GM12878 (cell line): Measurements from ENCODE around the gene FITM1. TPM values are rescaled to one million over a fixed set of nuclear protein-coding genes. Genes with fewer than 3 reads are reported as not detected.

Experiments used
- ATAC-seq: fragments of 200-7000 bp; cut with Tn5 transposase; 3 replicates; pipeline ENCODE4 v1.9.1; 2020; ENCODE audit warnings: mild to moderate bottlenecking, moderate library complexity
- BruUV-seq: library from RNA; stranded (reverse); fragments of 400-500 nt; replicated peaks from 2 replicates; lab custom pipeline; 2021; lab: Mats Ljungman, UMichigan
- CTCF ChIA-PET: fragments of 300-600 bp; sonication (Branson Sonifier 250); formaldehyde crosslinking; extraction: SDS; loops from one replicate; lab custom pipeline; 2021; ENCODE audit warnings: inconsistent platforms; lab: Yijun Ruan, JAX
- POLR2A ChIA-PET: fragments of 350-600 bp; formaldehyde crosslinking; extraction: SDS; loops from one replicate; lab custom pipeline; 2021; ENCODE audit warnings: inconsistent platforms; lab: Charles Lee
- RAD21 ChIA-PET: fragments of 300-600 bp; sonication (Branson Sonifier 250); formaldehyde crosslinking; loops from one replicate; lab custom pipeline; 2023; ENCODE audit warnings: antibody characterized with exemption; ENCODE audit not compliant: unreplicated experiment; lab: Charles Lee
- SMC1A ChIA-PET: fragments of 300-600 bp; sonication (Branson Sonifier 250); formaldehyde crosslinking; loops from one replicate; lab custom pipeline; 2023; ENCODE audit not compliant: unreplicated experiment, uncharacterized antibody; lab: Charles Lee
- DNase-seq: peaks from one replicate; pipeline ENCODE4 v3.0.0-alpha.2; 2011; ENCODE audit warnings: low read depth, low spot score
- FAIRE-seq: peaks from 3 replicates; lab custom pipeline; 2011; peaks lifted over from hg19 to GRCh38; lab: Jason Lieb, UNC
- H2AFZ ChIP-seq: 2 replicates; pipeline ENCODE4 v1.6.0; 2011; ENCODE audit warnings: low read depth, low read length, control low read depth; ENCODE audit not compliant: control insufficient read depth
- H3K27ac ChIP-seq: 2 replicates; pipeline ENCODE4 v1.5.1; 2011; ENCODE audit warnings: control low read depth; ENCODE audit not compliant: control insufficient read depth, insufficient read depth
- H3K27me3 ChIP-seq, 2 experiments: replicated peaks in 1 of 2; 2 replicates each; pipeline versions ENCODE4 v1.6.0 to v1.6.1; 2011; ENCODE audit warnings: low read length in 1 of 2; ENCODE audit not compliant: control insufficient read depth in 2 of 2, insufficient read depth in 2 of 2
- H3K36me3 ChIP-seq, 2 experiments: 2 replicates each; pipeline ENCODE4 v1.5.1; 2011; ENCODE audit warnings: low read length in 1 of 2; ENCODE audit not compliant: control insufficient read depth in 2 of 2, insufficient read depth in 2 of 2
- H3K4me1 ChIP-seq: 2 replicates; pipeline ENCODE4 v1.6.1; 2011; ENCODE audit warnings: mild to moderate bottlenecking, low read length, moderate library complexity, mixed read lengths; ENCODE audit not compliant: control insufficient read depth, insufficient read depth
- H3K4me2 ChIP-seq: 2 replicates; pipeline ENCODE4 v1.6.0; 2011; ENCODE audit warnings: control low read depth; ENCODE audit not compliant: control insufficient read depth, insufficient read depth
- H3K4me3 ChIP-seq: fragments of 200-600 bp; sonication (generic); 2 replicates; pipeline ENCODE4 v1.5.1; 2016
- H3K79me2 ChIP-seq: 2 replicates; pipeline ENCODE4 v1.6.0; 2011; ENCODE audit warnings: low read length; ENCODE audit not compliant: control insufficient read depth, insufficient read depth
- H3K9ac ChIP-seq: 2 replicates; pipeline ENCODE4 v1.8.0; 2011; ENCODE audit warnings: low read length, control low read depth, mixed read lengths; ENCODE audit not compliant: control insufficient read depth, insufficient read depth
- H3K9me3 ChIP-seq: replicated peaks from 3 replicates; pipeline ENCODE4 v1.5.1; 2011; ENCODE audit warnings: mild to moderate bottlenecking, low read length; ENCODE audit not compliant: control insufficient read depth, insufficient read depth
- H4K20me1 ChIP-seq: 2 replicates; pipeline ENCODE4 v1.6.0; 2011; ENCODE audit not compliant: control insufficient read depth, insufficient read depth
- ATF7 ChIP-seq: fragments of 450-650 bp; IDR thresholded peaks from 2 replicates; pipeline ENCODE4 v1.6.1; 2016; ENCODE audit warnings: low read depth, mild to moderate bottlenecking
- CREM ChIP-seq: IDR thresholded peaks from 2 replicates; pipeline ENCODE4 v1.6.1; 2014; ENCODE audit warnings: antibody characterized with exemption, low read depth
- IKZF2 ChIP-seq, 2 experiments: fragments of 450-650 bp; IDR thresholded peaks; 2 replicates each; pipeline ENCODE4 v1.6.1; 2017; ENCODE audit warnings: mild to moderate bottlenecking in 2 of 2, moderate library complexity in 2 of 2
- IRF4 ChIP-seq: IDR thresholded peaks from 2 replicates; pipeline ENCODE4 v1.6.1; 2011; ENCODE audit warnings: low read depth, low read length
- SIX5 ChIP-seq: IDR thresholded peaks from 2 replicates; pipeline ENCODE4 v1.6.1; 2011; ENCODE audit warnings: mild to moderate bottlenecking, low read depth, low read length, moderate library complexity; ENCODE audit not compliant: severe bottlenecking
- SMARCA5 ChIP-seq: fragments of 450-650 bp; IDR thresholded peaks from 2 replicates; pipeline ENCODE4 v1.6.1; 2017; ENCODE audit warnings: mild to moderate bottlenecking
- ZBTB40 ChIP-seq: fragments of 450-650 bp; IDR thresholded peaks from 2 replicates; pipeline ENCODE4 v1.6.1; 2016; ENCODE audit warnings: mild to moderate bottlenecking, moderate library complexity, borderline replicate concordance
- WGBS: methylation state at CpG from one replicate; pipeline ENCODE4 v1.1.6; 2016; ENCODE audit warnings: low lambda C conversion rate; ENCODE audit not compliant: insufficient replicate concordance, insufficient coverage; ENCODE audit errors: missing lambda C conversion rate; 5-methylcytosine and 5-hydroxymethylcytosine counted together
- in situ Hi-C: fragments of 300-500 bp; cut with MboI; formaldehyde crosslinking; loops from 9 replicates; pipeline ENCODE4 v1.14.3; 2018; ENCODE audit warnings: mixed read lengths
- intact Hi-C: fragments of 100-400 bp; cut with micrococcal nuclease; formaldehyde crosslinking; loops from one replicate; pipeline ENCODE4 v1.14.2; 2022; ENCODE audit not compliant: unreplicated experiment
- polyA plus RNA-seq, 11 experiments: library from polyadenylated mRNA; depleted of rRNA in 4 of 11; unstranded in 6 of 11; stranded (reverse) in 5 of 11; fragments of >200 nt; fragmentation: Nextera tagmentation in 4 of 11; fragmentation: Illumina TruSeq in 1 of 11; extraction: Ambion mirVana in 4 of 11; extraction: Trizol in 1 of 11; gene quantifications; 1 replicate in 1 of 11; 2 replicates in 10 of 11; pipeline versions ENCODE4 v1.2.1 to v1.2.3, GENCODE V29; 2011 to 2016; ENCODE audit warnings: inconsistent platforms in 2 of 11, missing spikeins in 2 of 11, low read depth in 1 of 11
- total RNA-seq, 4 experiments: library from RNA; depleted of rRNA in 3 of 4; stranded (reverse); fragments of >200 nt in 3 of 4; fragmentation: Illumina TruSeq in 1 of 4; extraction: Trizol in 1 of 4; gene quantifications; 2 replicates each; pipeline versions ENCODE4 v1.2.1 to v1.2.3, GENCODE V29; 2013 to 2021

FITM1 gene
- total and polyA plus RNA-seq, 10 of the 15 experiments (the other 5 are each of a cell fraction or from before 2014, with no cell fraction given), result 0.11 to 1.9 (median 0.45) TPM; not detected in 2

- ChIA-PET CTCF (interaction anchor here (0.7 to 11.3 kb wide), 18 partner anchors 14 to 229 kb away, joined by 3 to 294 read pairs (median 5); partner anchors contain the start of genes CARMIL3, CHMP4A, IRF9 and PCK2), RAD21 (interaction anchor here (0.6 to 6.9 kb wide), 11 partner anchors 8 to 197 kb away, joined by 3 to 153 read pairs (median 9); partner anchors contain the start of genes CIDEB, EMC9, IRF9 and PCK2), POLR2A (interaction anchor here (0.8 to 5.8 kb wide), 7 partner anchors 16 to 58 kb away, joined by 3 to 90 read pairs (median 12); partner anchors contain the start of genes IRF9, PCK2, PSME1 and PSME2), SMC1A (interaction anchor here (0.9 to 9.6 kb wide), 15 partner anchors 14 to 187 kb away, joined by 3 to 195 read pairs (median 14); partner anchors contain the start of genes CHMP4A, EMC9, IRF9 and PCK2)
- peaks cover 12% of the 10 kb centered on the region for H3K79me2 ChIP-seq
- no peak overlapping the region for H3K4me3 ChIP-seq
- FAIRE-seq, result no peak
- WGBS, result 97% methylated on average over 1 of the region's 1 CpG
- no peak overlapping the region for H3K4me2 ChIP-seq
- no peaks in the 10 kb centered on the region for H3K9me3 ChIP-seq
- no peaks in the 10 kb centered on the region for H3K36me3 ChIP-seq
- no peak overlapping the region for H2AFZ ChIP-seq
- H4K20me1 ChIP-seq, result no peaks in the 10 kb centered on the region
- BruUV-seq, result no TSS peak
- no peak for DNase-seq
- no peak for ATAC-seq
- intact Hi-C loops, result no loop called here
- no peaks in the 10 kb centered on the region for H3K27me3 ChIP-seq
- TF ChIP-seq SIX5, result no peak
- TF ChIP-seq ATF7, result no peak
- no peak for TF ChIP-seq IRF4
- no peak for TF ChIP-seq IKZF2 (IDR thresholded peaks at IDR 0.05)
- no peak for TF ChIP-seq CREM
- no peak for TF ChIP-seq SMARCA5
- TF ChIP-seq ZBTB40, result no peak
- H3K4me1 ChIP-seq, result peaks cover 7% of the 10 kb centered on the region
- H3K27ac ChIP-seq, result no peak overlapping the region
- H3K9ac ChIP-seq, result no peak overlapping the region
- in situ Hi-C loops, result loop anchor here (25.0 kb wide), 1 partner anchor 798 kb away; the partner anchor contains the start of genes BCL2L2, PABPN1 and PPP1R3E
Observed at GRCh38 chr14:24110523-24110922, 19.9 kb upstream of the FITM1 start.
